ENCODE measurements around the gene GNAL.

The GNAL gene

GRCh38 chr18:11667578-11667977, 21.5 kb upstream of the GNAL start:
- H2BK15ac ChIP-seq (ENCODE audit: low read depth, poor library complexity, severe bottlenecking) = no peak overlapping the region
- no peak overlapping the region for H2AK5ac ChIP-seq (ENCODE audit: low read length, severe bottlenecking)
- no peak overlapping the region for H4K91ac ChIP-seq (ENCODE audit: low read length)
- no peak overlapping the region for H3K14ac ChIP-seq (ENCODE audit: low read length in 2 of 2)
- no peak overlapping the region for H3K4ac ChIP-seq (ENCODE audit: low read depth in 1 of 2, low read length in 2 of 2)
- DNase-seq = no peak
- H3K9ac ChIP-seq (ENCODE audit: low read length) = no peak overlapping the region
- H3K9me3 ChIP-seq (ENCODE audit: control insufficient read depth, low read length) = no peaks in the 10 kb centered on the region
- H3K23ac ChIP-seq (ENCODE audit: low read length in 2 of 2) = no peak overlapping the region
- 81% methylated on average over 6 of the region's 6 CpGs for WGBS
- H3K4me3 ChIP-seq (ENCODE audit: insufficient read depth in 1 of 2, low read depth in 1 of 2, low read length in 2 of 2) = no peak overlapping the region
- no peaks in the 10 kb centered on the region for H3K4me1 ChIP-seq (ENCODE audit: control insufficient read depth, insufficient read depth, low read depth, low read length)
- no peak overlapping the region for H2BK12ac ChIP-seq (ENCODE audit: low read length in 2 of 2)
- no peak overlapping the region for H2BK5ac ChIP-seq (ENCODE audit: low read depth, low read length, poor library complexity, severe bottlenecking)
- H3K4me2 ChIP-seq (ENCODE audit: low read length, poor library complexity, severe bottlenecking) = no peak overlapping the region
- no peak overlapping the region for H3K27ac ChIP-seq (ENCODE audit: low read length, poor library complexity, severe bottlenecking)
- no peaks in the 10 kb centered on the region for H3K79me1 ChIP-seq (replicated peaks; ENCODE audit: low read length, poor library complexity, severe bottlenecking)
- no peak overlapping the region for H2AFZ ChIP-seq (ENCODE audit: low read depth, low read length)
- no peak overlapping the region for H4K8ac ChIP-seq (ENCODE audit: low read length)
- H2BK120ac ChIP-seq (ENCODE audit: low read depth, low read length) = no peak overlapping the region
- H3K36me3 ChIP-seq (ENCODE audit: control insufficient read depth in 1 of 2, insufficient read depth in 2 of 2, low read depth in 1 of 2, low read length in 2 of 2) = no peaks in the 10 kb centered on the region
- H3K18ac ChIP-seq (ENCODE audit: low read depth in 1 of 2, low read length in 2 of 2) = no peak overlapping the region
- H3K27me3 ChIP-seq (ENCODE audit: control insufficient read depth in 1 of 2, insufficient read depth in 1 of 2, low read length in 2 of 2) = peaks cover 55 to 79% of the 10 kb centered on the region in 2 experiments

DNA sequence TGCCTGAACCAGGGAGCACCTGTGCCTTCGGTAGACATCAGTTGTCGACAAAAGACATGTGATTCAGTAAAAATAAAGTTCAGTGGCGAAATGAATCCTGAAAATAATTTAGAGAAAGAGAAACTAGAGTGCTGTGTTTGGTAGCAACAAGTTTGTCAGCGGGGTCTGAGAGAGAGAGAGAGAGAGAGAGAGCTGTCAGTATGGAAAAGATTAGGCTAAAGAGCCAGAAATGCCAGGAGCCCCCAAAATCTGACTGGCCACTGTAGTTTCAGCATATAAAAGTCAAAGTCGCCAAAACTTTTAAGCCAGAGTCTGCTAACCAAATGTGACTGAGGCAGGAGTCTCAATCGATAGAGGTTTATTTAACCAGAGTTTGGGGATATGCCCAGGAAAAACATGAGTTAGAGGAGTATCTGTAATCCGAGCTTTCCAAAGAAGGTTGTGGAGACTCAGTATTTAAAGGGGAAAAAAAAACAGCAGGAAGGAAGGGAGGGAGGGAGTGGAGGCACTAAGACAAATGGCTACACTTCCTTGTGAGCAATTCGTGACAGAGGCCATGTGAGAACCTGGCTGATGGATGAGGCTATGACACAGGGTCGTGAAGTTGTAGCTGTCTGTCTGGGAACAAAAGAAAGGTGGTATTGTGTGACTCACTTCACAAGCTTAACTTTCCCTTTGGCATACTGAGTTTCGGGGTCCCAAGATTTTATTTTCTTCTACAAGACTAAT, 20.5 kb upstream of the GNAL start:
- Histone ChIP-seq H3K9me3 (ENCODE audit: control insufficient read depth, low read length) (no peaks in the 10 kb centered on the region), H3K18ac (ENCODE audit: low read depth in 1 of 2, low read length in 2 of 2) (no peak overlapping the region), H3K79me1 (replicated peaks; ENCODE audit: low read length, poor library complexity, severe bottlenecking) (no peaks in the 10 kb centered on the region), H2AFZ (ENCODE audit: low read depth, low read length) (no peak overlapping the region), H4K8ac (ENCODE audit: low read length) (no peak overlapping the region), H3K4ac (ENCODE audit: low read depth in 1 of 2, low read length in 2 of 2) (no peak overlapping the region), H3K9ac (ENCODE audit: low read length) (no peak overlapping the region), H2BK15ac (ENCODE audit: low read depth, poor library complexity, severe bottlenecking) (no peak overlapping the region), H2AK5ac (ENCODE audit: low read length, severe bottlenecking) (no peak overlapping the region), H3K36me3 (ENCODE audit: control insufficient read depth in 1 of 2, insufficient read depth in 2 of 2, low read depth in 1 of 2, low read length in 2 of 2) (no peaks in the 10 kb centered on the region), H3K4me1 (ENCODE audit: control insufficient read depth, insufficient read depth, low read depth, low read length) (no peaks in the 10 kb centered on the region), H3K27me3 (ENCODE audit: control insufficient read depth in 1 of 2, insufficient read depth in 1 of 2, low read length in 2 of 2) (peaks cover 53 to 77% of the 10 kb centered on the region in 2 experiments), H3K4me3 (ENCODE audit: insufficient read depth in 1 of 2, low read depth in 1 of 2, low read length in 2 of 2) (no peak overlapping the region), H2BK120ac (ENCODE audit: low read depth, low read length) (no peak overlapping the region), H2BK12ac (ENCODE audit: low read length in 2 of 2) (no peak overlapping the region), H2BK5ac (ENCODE audit: low read depth, low read length, poor library complexity, severe bottlenecking) (no peak overlapping the region), H3K4me2 (ENCODE audit: low read length, poor library complexity, severe bottlenecking) (no peak overlapping the region), H3K27ac (ENCODE audit: low read length, poor library complexity, severe bottlenecking) (no peak overlapping the region), H3K23ac (ENCODE audit: low read length in 2 of 2) (no peak overlapping the region), H3K14ac (ENCODE audit: low read length in 2 of 2) (no peak overlapping the region), H4K91ac (ENCODE audit: low read length) (no peak overlapping the region)
- WGBS = 67% methylated on average over 8 of the region's 10 CpGs
- no peak for DNase-seq

DNA sequence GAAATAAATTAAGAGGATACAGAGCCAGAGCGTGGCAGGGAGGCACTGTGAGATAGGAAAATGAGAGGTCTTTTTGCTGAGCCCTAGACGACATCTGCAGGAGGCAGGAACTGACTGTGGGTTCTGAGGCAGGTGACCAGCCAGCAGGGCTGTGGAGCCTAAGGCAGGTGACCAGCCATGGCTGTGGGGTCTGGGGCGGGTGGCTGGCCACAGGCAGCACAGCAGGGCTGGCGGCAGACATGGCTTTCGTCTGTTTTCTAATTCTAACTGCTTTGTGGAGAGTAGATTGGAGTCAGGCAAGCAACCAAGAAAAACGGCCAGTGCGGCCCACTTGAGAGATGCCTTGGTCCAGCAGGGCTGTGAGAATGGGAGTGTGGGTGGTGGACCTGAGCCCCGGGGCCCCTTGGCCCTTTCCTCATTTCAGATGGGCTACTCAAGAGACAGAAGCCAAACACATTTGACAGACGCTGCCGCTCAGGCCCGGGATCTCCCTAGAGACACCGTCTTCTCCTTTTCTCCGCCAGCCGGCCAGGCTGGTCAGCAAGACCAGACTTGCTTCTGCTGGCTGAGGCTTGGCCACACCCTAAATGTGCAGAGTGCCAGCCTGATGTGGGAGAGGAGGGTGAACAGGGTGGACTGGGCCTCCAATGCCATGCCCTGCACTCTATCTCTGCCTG, 19.7 kb upstream of the GNAL start:
- Histone ChIP-seq H3K27ac (ENCODE audit: low read length, poor library complexity, severe bottlenecking) (no peak overlapping the region), H3K27me3 (ENCODE audit: control insufficient read depth in 1 of 2, insufficient read depth in 1 of 2, low read length in 2 of 2) (peaks cover 50 to 77% of the 10 kb centered on the region in 2 experiments), H4K8ac (ENCODE audit: low read length) (no peak overlapping the region), H3K36me3 (ENCODE audit: control insufficient read depth in 1 of 2, insufficient read depth in 2 of 2, low read depth in 1 of 2, low read length in 2 of 2) (no peaks in the 10 kb centered on the region), H3K4me1 (ENCODE audit: control insufficient read depth, insufficient read depth, low read depth, low read length) (no peaks in the 10 kb centered on the region), H3K4ac (ENCODE audit: low read depth in 1 of 2, low read length in 2 of 2) (no peak overlapping the region), H2BK5ac (ENCODE audit: low read depth, low read length, poor library complexity, severe bottlenecking) (no peak overlapping the region), H2BK12ac (ENCODE audit: low read length in 2 of 2) (no peak overlapping the region), H3K23ac (ENCODE audit: low read length in 2 of 2) (no peak overlapping the region), H2BK15ac (ENCODE audit: low read depth, poor library complexity, severe bottlenecking) (no peak overlapping the region), H3K9ac (ENCODE audit: low read length) (no peak overlapping the region), H3K9me3 (ENCODE audit: control insufficient read depth, low read length) (no peaks in the 10 kb centered on the region), H3K79me1 (replicated peaks; ENCODE audit: low read length, poor library complexity, severe bottlenecking) (no peaks in the 10 kb centered on the region), H3K4me3 (ENCODE audit: insufficient read depth in 1 of 2, low read depth in 1 of 2, low read length in 2 of 2) (no peak overlapping the region), H4K91ac (ENCODE audit: low read length) (no peak overlapping the region), H2AFZ (ENCODE audit: low read depth, low read length) (no peak overlapping the region), H3K18ac (ENCODE audit: low read depth in 1 of 2, low read length in 2 of 2) (no peak overlapping the region), H3K4me2 (ENCODE audit: low read length, poor library complexity, severe bottlenecking) (no peak overlapping the region), H3K14ac (ENCODE audit: low read length in 2 of 2) (no peak overlapping the region), H2AK5ac (ENCODE audit: low read length, severe bottlenecking) (no peak overlapping the region), H2BK120ac (ENCODE audit: low read depth, low read length) (no peak overlapping the region)
- no peak for DNase-seq
- WGBS = 88% methylated on average over 13 of the region's 14 CpGs

DNA sequence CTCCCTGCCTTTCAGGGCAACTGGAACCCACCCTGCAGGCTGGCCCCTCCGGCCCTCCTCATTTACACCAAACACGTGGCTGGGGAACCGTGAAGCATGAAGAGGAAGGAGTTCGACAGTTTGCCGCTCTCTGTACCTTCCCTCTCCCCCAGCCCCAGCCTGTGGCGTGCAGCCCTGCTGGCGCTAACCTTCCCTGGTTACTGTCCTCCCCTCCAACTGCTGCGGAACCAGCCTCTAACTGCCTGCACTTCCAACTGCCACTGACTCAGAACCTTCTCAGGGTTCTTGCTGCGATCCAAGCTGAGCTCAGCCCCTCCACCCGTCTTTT, 19.2 kb upstream of the GNAL start:
- Histone ChIP-seq H2BK5ac (ENCODE audit: low read depth, low read length, poor library complexity, severe bottlenecking) (no peak overlapping the region), H3K14ac (ENCODE audit: low read length in 2 of 2) (no peak overlapping the region), H2BK120ac (ENCODE audit: low read depth, low read length) (no peak overlapping the region), H2AK5ac (ENCODE audit: low read length, severe bottlenecking) (no peak overlapping the region), H3K23ac (ENCODE audit: low read length in 2 of 2) (no peak overlapping the region), H4K91ac (ENCODE audit: low read length) (no peak overlapping the region), H3K4me1 (ENCODE audit: control insufficient read depth, insufficient read depth, low read depth, low read length) (no peaks in the 10 kb centered on the region), H3K36me3 (ENCODE audit: control insufficient read depth in 1 of 2, insufficient read depth in 2 of 2, low read depth in 1 of 2, low read length in 2 of 2) (no peaks in the 10 kb centered on the region), H3K27me3 (ENCODE audit: control insufficient read depth in 1 of 2, insufficient read depth in 1 of 2, low read length in 2 of 2) (peaks cover 49 to 77% of the 10 kb centered on the region in 2 experiments), H2BK12ac (ENCODE audit: low read length in 2 of 2) (no peak overlapping the region), H2BK15ac (ENCODE audit: low read depth, poor library complexity, severe bottlenecking) (no peak overlapping the region), H3K9me3 (ENCODE audit: control insufficient read depth, low read length) (no peaks in the 10 kb centered on the region), H3K4me2 (ENCODE audit: low read length, poor library complexity, severe bottlenecking) (no peak overlapping the region), H3K4me3 (ENCODE audit: insufficient read depth in 1 of 2, low read depth in 1 of 2, low read length in 2 of 2) (no peak overlapping the region), H3K27ac (ENCODE audit: low read length, poor library complexity, severe bottlenecking) (no peak overlapping the region), H3K9ac (ENCODE audit: low read length) (no peak overlapping the region), H3K18ac (ENCODE audit: low read depth in 1 of 2, low read length in 2 of 2) (no peak overlapping the region), H3K79me1 (replicated peaks; ENCODE audit: low read length, poor library complexity, severe bottlenecking) (no peaks in the 10 kb centered on the region), H4K8ac (ENCODE audit: low read length) (no peak overlapping the region), H3K4ac (ENCODE audit: low read depth in 1 of 2, low read length in 2 of 2) (no peak overlapping the region), H2AFZ (ENCODE audit: low read depth, low read length) (no peak overlapping the region)
- WGBS = 77% methylated on average over 10 of the region's 10 CpGs
- DNase-seq = no peak

Measured in mesenchymal stem cell (in vitro differentiated cells and primary cell).